Posterior cingulate gyrus (tissue), 11 donors: ENCODE measurements around the gene CHSY1.

Experiments used
- DNase-seq, 10 donors: peaks; one replicate each; pipeline versions ENCODE4 v3.0.0 to v3.0.0-alpha.2; 2020 to 2021; ENCODE audit warnings: mixed read lengths in 3 of 10
- intact Hi-C: fragments of 100-400 bp; cut with DNase I; formaldehyde crosslinking; loops from one replicate; pipeline ENCODE4 v1.15.1; 2023

Gene CHSY1

GRCh38 chr15:101176625-101177024 lies 75.2 kb downstream of the CHSY1 start:
- intact Hi-C loops, result no loop called here
- DNase-seq, result no peak

- DNase-seq, result no peak
- intact Hi-C loops, result no loop called here
Measured at GRCh38 chr15:101175401-101175800, 76.4 kb downstream of the CHSY1 start.

DNA sequence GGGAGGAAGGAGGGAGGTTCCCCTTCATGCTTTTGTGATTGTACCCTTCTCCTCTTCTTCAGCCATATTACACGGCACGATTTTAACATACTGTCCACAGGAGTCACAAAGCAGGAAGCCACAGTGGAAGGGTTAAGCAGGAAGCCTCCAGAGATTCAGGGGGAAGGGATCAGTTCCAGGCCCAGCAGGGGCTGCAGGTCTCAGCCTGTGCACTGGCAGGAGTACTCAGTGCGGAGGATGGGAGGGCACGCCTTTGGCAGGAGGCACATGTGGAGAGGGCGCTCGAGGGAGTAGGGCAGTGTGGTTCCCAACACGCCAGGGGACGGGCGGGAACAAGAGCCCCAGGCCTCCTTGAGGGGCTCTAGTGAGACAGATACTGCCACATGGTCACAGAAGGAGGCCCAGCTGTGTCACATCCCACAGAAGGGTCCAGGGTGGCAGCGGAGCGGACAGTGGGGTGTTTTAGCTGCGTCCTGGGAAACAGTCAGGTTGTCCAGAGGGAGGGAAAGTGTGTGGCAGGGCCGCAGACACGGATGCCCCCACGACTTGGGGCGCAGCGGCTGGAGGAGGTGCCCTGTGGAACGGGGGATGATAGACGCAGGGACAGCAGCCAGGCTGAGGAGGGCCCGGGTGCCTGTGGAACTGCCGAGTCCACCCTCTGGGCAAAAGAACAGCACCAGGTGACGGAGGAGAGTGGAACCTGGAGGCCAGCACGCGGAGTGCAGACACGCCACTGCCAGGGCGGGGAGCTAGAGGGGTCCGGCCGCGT lies 77.5 kb downstream of the CHSY1 start:
- intact Hi-C loops, result no loop called here
- DNase-seq, result no peak

DNA sequence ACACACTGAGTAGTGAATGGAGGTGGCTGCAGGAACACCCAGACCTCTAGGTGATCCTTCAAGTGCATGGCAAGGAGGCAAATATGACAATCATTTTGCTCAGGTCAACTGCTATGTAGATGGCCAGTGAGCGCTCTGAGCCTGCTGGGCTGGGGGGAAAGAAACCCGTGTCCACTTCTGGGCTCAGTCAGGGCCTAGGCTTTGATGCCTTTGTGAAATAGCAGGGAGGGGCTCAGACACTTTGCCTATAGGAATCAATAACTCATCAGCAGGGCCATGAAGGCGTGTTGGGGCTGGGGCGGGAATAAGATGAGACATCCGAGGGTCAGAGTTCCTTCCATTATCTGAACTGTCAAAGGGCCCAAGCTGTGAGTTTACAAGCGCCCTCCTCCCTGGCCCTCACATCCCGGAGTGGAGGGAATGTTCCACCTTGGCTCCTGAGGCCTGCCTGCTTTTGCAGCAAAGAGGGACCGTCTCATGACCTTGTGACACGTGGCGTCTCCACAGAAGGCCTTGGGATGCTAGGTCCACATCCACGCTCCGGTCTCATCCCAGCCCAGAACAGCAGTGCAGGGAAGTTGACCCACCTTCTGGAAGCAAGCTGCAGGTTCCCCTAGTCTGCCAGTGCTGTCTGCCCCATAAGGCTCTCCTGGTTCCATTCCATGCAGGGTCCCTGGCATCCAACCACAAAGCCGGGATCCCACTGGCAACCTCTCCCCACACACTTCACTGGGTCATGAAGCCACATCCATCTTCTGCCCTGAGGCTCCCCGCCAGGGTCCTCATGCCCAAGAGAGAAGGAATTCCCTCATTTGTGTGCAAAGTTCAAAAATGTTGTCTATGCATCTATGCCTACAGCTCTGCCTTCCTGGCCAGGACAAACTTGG lies 78.4 kb downstream of the CHSY1 start:
- intact Hi-C loops, result no loop called here
- no peak for DNase-seq

GRCh38 chr15:101172501-101173071 lies 79.3 kb downstream of the CHSY1 start:
- no peak for DNase-seq
- intact Hi-C loops, result no loop called here

- no peak for DNase-seq
- intact Hi-C loops, result no loop called here
Measured at GRCh38 chr15:101171954-101172353, 79.9 kb downstream of the CHSY1 start.

DNA sequence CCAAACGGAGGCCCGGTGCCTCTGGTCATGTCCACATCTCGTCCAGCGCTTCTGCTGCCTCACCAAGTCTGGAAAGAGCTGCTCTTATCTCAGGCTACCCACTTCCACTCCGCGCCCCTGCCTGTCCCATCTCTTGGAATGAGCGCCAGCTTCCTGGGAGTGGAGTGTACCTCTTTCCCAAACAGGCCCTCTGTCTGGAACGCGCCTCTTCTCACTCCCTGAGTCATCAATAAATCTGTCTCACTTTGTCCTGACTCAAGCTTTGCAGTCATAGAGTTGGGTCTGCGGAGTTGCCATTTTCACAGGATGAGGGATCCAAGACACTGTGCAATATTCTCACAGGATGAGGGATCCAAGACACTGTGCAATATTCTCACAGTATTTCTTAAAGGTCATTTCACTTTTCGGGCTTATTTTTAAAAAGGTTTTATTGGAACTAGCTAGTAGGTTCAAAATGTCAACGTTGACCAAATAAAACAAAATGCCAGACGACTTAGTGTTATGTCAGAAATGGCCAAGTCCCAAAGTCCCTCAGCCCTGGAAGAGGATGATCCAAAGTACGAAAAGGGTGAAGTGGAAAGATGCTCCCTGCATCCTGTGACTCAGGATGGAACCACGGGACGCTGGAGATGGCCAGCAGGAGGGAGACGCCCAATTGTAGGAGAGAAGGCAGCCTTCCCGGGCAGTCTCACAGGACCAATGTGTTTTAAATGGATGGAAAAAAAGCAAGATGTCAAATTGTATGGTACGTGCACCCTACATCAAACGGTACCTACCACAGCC lies 81.1 kb downstream of the CHSY1 start:
- DNase-seq, result no peak
- intact Hi-C loops, result no loop called here

DNA sequence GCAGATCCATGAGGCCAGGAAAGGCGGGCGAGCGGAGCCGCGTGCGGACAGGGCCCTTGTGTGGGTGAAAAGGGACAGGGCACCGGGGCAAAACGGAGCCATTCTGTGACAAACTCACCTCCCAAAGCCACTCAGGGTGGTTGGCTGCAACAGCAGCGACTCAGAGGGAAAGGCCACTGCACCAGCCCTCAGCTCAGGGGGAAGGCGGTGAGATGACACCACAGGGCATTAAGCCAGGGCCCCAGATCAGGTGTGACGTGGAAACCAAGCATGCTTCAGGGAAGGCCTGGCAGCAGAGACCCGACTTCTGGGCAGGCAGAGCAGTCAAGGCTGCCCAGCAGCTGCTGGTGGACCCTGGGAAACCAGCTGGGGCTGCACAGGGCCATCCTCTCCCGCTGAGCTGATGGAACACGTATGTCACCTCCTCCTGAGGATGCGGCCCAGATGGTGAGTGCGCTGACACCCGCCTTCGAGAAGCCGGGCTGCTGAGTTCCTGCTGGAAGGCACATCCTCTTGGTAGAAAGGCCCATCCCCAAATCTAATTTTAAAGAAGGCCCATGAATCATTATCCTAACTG lies 82.3 kb downstream of the CHSY1 start:
- DNase-seq, result peak in 2 of 10 donors; percentile 24 to 74
- intact Hi-C loops, result no loop called here

DNA sequence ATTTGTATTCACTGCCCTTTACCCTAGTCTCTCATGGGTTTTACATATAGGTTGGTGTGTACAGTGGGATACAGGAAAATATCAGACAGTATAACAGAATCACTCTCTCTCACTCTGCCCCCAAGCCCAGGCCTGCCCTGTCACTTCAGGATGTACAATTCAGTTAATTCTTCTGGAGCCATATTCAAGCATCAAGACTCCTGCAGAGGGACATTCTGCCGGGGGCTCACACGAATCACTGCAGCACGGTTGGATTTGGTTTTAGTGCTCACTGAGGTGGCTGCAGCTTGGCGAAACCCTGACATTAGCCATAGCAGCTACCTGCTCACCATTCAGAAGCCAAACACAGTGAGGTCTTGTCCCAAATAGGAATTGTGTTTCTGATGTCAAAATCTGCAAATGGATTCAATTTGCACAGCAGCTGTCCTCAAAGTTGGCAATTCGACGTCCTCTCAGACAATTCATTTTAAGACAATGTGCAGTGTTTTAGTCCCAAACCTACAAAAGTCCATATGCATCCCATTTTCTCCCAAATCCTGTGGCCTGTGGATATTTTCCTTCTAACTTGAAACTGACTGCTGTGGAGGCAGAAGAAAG lies 82.9 kb downstream of the CHSY1 start:
- no peak for DNase-seq
- intact Hi-C loops, result no loop called here

DNA sequence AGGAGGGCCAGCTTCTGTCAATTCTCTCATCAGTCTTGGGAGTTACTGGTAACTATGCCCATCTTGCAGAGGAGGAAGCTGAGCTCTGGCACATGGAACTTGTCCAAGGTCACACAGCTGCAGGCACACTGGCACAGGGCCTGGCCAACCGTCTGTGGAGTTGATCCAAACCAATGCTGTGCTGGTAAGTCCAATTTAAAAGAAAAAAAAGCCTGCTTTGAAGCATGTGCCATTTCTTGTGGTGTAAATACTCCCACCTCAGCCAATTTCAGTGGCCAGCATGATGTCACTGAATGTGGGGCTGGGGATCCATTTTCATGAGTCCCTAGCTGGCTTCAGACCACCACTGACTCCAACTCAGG lies 83.4 kb downstream of the CHSY1 start:
- DNase-seq, result no peak

GRCh38 chr15:101167753-101168462 lies 83.9 kb downstream of the CHSY1 start:
- intact Hi-C loops, result no loop called here
- peak in 1 of 10 donors; percentile 27 for DNase-seq

More for the DNA sequence above, 83.4 kb downstream of the CHSY1 start:
- intact Hi-C loops, result no loop called here

DNA sequence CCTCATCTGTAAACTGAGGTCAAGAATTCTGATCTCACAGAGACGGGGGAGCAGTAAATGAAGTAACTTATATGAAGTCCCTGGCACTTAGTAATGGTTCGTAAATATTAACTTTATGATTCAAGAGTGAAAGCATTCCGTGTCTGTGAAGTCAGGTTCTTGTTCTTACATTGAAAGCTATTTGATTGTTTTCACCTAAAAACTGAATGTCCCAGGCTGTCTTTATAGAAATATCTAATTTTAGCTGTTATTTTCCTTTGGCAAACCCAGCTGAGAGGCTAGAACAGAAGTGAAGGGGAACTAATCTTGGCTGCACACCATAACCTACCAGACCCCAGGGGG lies 84.5 kb downstream of the CHSY1 start:
- DNase-seq, result no peak
- intact Hi-C loops, result no loop called here

DNA sequence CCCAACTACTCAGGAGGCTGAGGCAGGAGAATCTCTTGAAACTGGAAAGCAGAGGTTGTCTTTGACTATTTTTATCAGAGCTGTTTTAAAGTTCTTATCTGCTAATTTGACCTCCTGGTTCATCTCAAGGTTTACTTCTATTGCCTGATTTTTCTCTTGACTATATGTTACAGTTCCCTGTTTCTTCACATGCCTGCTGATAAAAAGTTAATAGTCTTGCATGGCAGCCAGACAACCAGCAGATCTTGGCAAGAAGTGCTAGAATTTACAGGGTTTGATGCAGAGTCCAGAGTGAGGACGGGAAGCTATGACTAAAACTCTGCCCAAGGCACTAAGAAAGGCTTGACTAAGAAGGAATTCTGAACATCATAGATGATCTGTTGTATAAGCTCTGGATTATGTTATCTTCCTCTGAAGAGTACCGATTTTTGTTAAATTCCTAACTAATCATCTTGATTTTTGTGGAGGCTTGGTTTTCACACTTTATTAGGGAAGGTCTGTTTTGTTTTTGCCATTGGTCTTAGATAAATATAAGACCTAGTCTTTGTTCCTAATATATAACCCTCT lies 85.9 kb downstream of the CHSY1 start:
- no peak for DNase-seq
- intact Hi-C loops, result no loop called here

- DNase-seq, result peak; percentile 33 to 95 (median 76)
- intact Hi-C loops, result no loop called here
Measured at GRCh38 chr15:101162701-101163483, 89.0 kb downstream of the CHSY1 start.

- intact Hi-C loops, result no loop called here
Measured at GRCh38 chr15:101161656-101162055, 90.2 kb downstream of the CHSY1 start.

DNA sequence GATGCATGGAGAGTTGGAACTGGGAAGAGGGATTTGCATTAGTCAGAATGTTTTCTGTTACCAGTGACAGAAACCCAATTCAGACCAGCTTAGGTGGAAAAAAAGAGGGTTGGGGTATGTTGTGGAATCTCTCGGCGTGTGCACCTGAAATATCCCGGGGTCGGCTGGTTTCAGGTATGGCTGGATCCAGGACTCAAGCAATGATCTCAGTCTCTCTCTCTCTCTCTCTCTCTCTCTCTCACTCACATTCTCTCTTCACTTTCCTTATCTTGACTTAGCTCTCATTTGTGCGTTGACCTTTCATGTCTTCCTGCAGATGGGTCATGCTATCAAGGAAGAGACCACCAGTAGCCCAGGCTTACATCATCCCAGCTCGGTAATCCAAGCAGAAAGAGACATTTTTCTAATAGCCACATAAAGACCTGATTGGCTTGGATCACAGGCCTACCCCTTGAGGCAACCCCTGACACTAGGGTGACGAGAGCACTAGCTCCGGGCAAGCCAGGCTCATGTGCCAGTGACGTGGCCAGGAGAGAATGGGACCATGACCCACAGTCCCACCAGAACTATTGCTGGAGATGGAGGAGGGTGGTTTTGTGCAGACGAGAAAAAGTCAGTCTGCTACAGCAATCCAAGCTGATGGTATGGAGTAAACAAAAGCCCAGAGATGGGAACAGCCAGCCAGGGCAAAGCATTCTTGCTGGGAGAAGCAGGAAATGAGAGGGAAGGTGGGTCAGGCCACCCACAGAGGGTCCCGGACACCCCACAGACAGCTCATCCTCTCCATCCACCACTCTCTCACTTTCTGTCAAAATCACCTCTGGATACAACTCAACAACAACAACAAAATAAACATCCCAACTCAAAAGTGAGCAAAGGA lies 91.7 kb downstream of the CHSY1 start:
- intact Hi-C loops, result no loop called here
- peak in 1 of 10 donors; percentile 12 for DNase-seq

More at GRCh38 chr15:101161656-101162055, 90.2 kb downstream of the CHSY1 start:
- DNase-seq, result peak in 1 of 10 donors; percentile 26
